Measurements from ENCODE around the gene P2RY11.

P2RY11 gene

DNA sequence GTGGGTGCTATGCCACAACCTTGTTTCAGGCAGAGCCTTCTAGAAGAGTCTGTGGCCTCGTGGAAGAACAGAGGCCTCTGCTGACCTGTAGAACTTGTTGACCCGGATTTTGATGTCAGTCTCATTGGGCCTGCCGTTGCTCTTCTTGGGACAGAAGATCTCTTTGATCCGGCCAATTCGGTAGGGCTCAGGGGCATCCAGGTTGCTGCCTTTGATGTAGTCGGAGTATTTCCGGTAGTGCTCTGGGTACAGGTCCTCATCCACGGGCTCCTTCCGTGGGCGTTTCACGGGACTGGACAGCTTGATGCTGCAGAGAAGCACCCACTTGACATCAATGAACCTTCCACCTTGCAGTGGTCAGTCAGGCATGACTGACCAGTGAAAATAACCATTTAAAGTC is 32.2 kb downstream of the P2RY11 start:
- DNase-seq (ENCODE audit: insufficient read length, low spot score) (no peak), FAIRE-seq (no peak)
- TF ChIP-seq POLR2A (IDR thresholded peaks at IDR 0.05; ENCODE audit: low read depth, low read length) (no peak), POU2F2 (IDR thresholded peaks at IDR 0.05; ENCODE audit: low read depth, low read length) (no peak), SPI1 (IDR thresholded peaks at IDR 0.05; ENCODE audit: low read depth, low read length) (no peak), PAX5 (IDR thresholded peaks at IDR 0.05; ENCODE audit: insufficient read depth, low read length, severe bottlenecking) (no peak), TAF1 (IDR thresholded peaks at IDR 0.05; ENCODE audit: low read depth, low read length) (no peak), POLR2AphosphoS5 (IDR thresholded peaks at IDR 0.05; ENCODE audit: low read depth, low read length) (no peak)

DNA sequence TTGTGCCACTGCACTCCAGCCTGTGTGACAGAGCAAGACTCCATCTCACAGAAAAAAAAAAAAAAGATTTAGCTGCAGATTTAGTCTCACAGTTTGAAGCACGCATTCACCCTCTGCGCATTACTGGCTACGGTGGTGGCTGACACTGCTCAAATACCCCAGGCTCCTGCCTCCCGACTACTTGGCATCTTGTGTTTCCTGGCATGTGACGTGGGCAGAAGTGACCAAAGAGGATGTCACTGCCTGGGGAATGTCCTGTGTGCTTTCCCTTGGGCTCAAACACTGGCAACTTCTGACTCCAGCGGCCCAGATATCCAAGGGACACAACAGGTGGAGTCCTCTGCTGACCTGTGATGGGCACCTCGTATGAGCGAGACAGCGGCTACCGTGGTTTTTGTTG is 32.9 kb downstream of the P2RY11 start:
- FAIRE-seq = no peak
- TF ChIP-seq TAF1 (IDR thresholded peaks at IDR 0.05; ENCODE audit: low read depth, low read length) = no peak
- no peak for TF ChIP-seq POLR2A (IDR thresholded peaks at IDR 0.05; ENCODE audit: low read depth, low read length)
- no peak for TF ChIP-seq SPI1 (IDR thresholded peaks at IDR 0.05; ENCODE audit: low read depth, low read length)
- TF ChIP-seq PAX5 (IDR thresholded peaks at IDR 0.05; ENCODE audit: insufficient read depth, low read length, severe bottlenecking) = no peak
- no peak for TF ChIP-seq POU2F2 (IDR thresholded peaks at IDR 0.05; ENCODE audit: low read depth, low read length)
- TF ChIP-seq POLR2AphosphoS5 (IDR thresholded peaks at IDR 0.05; ENCODE audit: low read depth, low read length) = no peak
- DNase-seq (ENCODE audit: insufficient read length, low spot score) = no peak

DNA sequence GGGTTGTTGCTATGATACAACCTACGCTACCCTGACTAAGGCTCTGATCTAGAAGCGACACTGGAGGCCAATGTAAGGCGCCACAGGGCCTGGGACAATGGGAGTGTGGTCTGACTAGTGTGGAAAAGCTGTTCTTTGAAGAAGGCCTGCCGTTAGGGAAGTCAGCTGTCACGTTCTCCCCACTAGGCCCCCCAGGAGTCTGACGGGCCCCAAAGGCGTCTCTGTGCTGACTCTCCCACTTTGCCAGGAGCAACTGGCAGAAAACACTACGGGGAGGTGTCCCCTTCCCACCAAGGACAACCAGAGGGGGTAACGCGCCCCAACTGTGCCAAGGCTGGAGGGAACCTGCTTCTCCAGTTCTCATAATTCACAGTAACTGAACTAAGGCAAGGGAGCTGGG is 33.5 kb downstream of the P2RY11 start:
- DNase-seq (ENCODE audit: insufficient read length, low spot score) (no peak), FAIRE-seq (no peak)
- TF ChIP-seq POLR2AphosphoS5 (IDR thresholded peaks at IDR 0.05; ENCODE audit: low read depth, low read length) (no peak), POLR2A (IDR thresholded peaks at IDR 0.05; ENCODE audit: low read depth, low read length) (no peak), TAF1 (IDR thresholded peaks at IDR 0.05; ENCODE audit: low read depth, low read length) (no peak), PAX5 (IDR thresholded peaks at IDR 0.05; ENCODE audit: insufficient read depth, low read length, severe bottlenecking) (no peak), SPI1 (IDR thresholded peaks at IDR 0.05; ENCODE audit: low read depth, low read length) (no peak), POU2F2 (IDR thresholded peaks at IDR 0.05; ENCODE audit: low read depth, low read length) (no peak)

GRCh38 chr19:10146142-10146541 is 34.6 kb downstream of the P2RY11 start:
- TF ChIP-seq TAF1 (IDR thresholded peaks at IDR 0.05; ENCODE audit: low read depth, low read length) (no peak), POLR2AphosphoS5 (IDR thresholded peaks at IDR 0.05; ENCODE audit: low read depth, low read length) (no peak), PAX5 (IDR thresholded peaks at IDR 0.05; ENCODE audit: insufficient read depth, low read length, severe bottlenecking) (no peak), POLR2A (IDR thresholded peaks at IDR 0.05; ENCODE audit: low read depth, low read length) (no peak), SPI1 (IDR thresholded peaks at IDR 0.05; ENCODE audit: low read depth, low read length) (no peak), POU2F2 (IDR thresholded peaks at IDR 0.05; ENCODE audit: low read depth, low read length) (no peak)
- FAIRE-seq (no peak), DNase-seq (ENCODE audit: insufficient read length, low spot score) (no peak)

- TF ChIP-seq TAF1 (IDR thresholded peaks at IDR 0.05; ENCODE audit: low read depth, low read length) = no peak
- TF ChIP-seq PAX5 (IDR thresholded peaks at IDR 0.05; ENCODE audit: insufficient read depth, low read length, severe bottlenecking) = no peak
- no peak for TF ChIP-seq POLR2A (IDR thresholded peaks at IDR 0.05; ENCODE audit: low read depth, low read length)
- no peak for TF ChIP-seq SPI1 (IDR thresholded peaks at IDR 0.05; ENCODE audit: low read depth, low read length)
- no peak for TF ChIP-seq POLR2AphosphoS5 (IDR thresholded peaks at IDR 0.05; ENCODE audit: low read depth, low read length)
- FAIRE-seq (no peak), DNase-seq (ENCODE audit: insufficient read length, low spot score) (no peak)
These were observed 37.9 kb downstream of the P2RY11 start for GRCh38 chr19:10149427-10149826.

DNA sequence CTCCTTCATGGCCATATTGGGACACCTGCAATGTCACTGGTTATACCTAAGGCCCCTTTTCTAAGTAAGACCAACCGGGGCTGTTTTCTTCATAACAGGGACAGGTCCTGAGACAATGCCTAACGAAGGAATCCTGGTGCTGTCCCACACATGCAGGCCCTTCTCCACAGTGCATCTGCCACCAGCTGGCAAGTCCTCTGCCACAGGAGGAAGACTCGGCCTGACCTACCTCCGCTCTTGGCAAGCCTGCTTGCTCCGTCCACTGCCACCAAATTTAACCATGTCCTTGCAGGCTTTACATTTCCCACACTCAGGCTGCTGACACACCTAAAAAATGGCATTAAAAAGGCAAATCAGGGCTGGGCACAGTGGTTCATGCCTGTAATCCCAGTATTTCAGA is 40.0 kb downstream of the P2RY11 start:
- FAIRE-seq = no peak
- no peak for TF ChIP-seq SPI1 (IDR thresholded peaks at IDR 0.05; ENCODE audit: low read depth, low read length)
- TF ChIP-seq POLR2A (IDR thresholded peaks at IDR 0.05; ENCODE audit: low read depth, low read length) = no peak
- no peak for TF ChIP-seq POLR2AphosphoS5 (IDR thresholded peaks at IDR 0.05; ENCODE audit: low read depth, low read length)
- no peak for TF ChIP-seq POU2F2 (IDR thresholded peaks at IDR 0.05; ENCODE audit: low read depth, low read length)
- no peak for TF ChIP-seq TAF1 (IDR thresholded peaks at IDR 0.05; ENCODE audit: low read depth, low read length)
- no peak for TF ChIP-seq PAX5 (IDR thresholded peaks at IDR 0.05; ENCODE audit: insufficient read depth, low read length, severe bottlenecking)
- DNase-seq (ENCODE audit: insufficient read length, low spot score) = no peak

GRCh38 chr19:10152100-10152499 is 40.6 kb downstream of the P2RY11 start:
- no peak for TF ChIP-seq SPI1 (IDR thresholded peaks at IDR 0.05; ENCODE audit: low read depth, low read length)
- no peak for TF ChIP-seq POLR2AphosphoS5 (IDR thresholded peaks at IDR 0.05; ENCODE audit: low read depth, low read length)
- TF ChIP-seq TAF1 (IDR thresholded peaks at IDR 0.05; ENCODE audit: low read depth, low read length) = no peak
- TF ChIP-seq POU2F2 (IDR thresholded peaks at IDR 0.05; ENCODE audit: low read depth, low read length) = no peak
- TF ChIP-seq PAX5 (IDR thresholded peaks at IDR 0.05; ENCODE audit: insufficient read depth, low read length, severe bottlenecking) = no peak
- no peak for TF ChIP-seq POLR2A (IDR thresholded peaks at IDR 0.05; ENCODE audit: low read depth, low read length)
- FAIRE-seq (no peak), DNase-seq (ENCODE audit: insufficient read length, low spot score) (no peak)

DNA sequence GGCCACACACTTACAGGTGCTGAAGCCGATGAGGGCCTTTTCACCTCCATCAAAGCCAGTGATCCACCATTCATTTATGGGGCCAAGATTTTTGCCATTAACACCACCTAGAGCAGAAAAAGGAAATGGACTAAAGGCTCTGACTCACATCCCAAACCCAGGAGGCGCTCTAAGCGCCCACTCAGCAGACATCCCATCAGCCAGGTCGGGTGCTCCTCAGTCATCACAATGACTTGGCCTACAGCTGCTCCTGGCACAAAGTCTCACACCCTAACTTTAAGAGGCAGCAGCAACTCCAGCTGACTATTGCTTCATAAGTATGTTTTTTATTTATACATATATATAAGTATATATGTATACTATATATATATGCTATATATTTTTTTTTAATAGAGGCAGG is 44.3 kb downstream of the P2RY11 start:
- TF ChIP-seq SPI1 (IDR thresholded peaks at IDR 0.05; ENCODE audit: low read depth, low read length) (no peak), TAF1 (IDR thresholded peaks at IDR 0.05; ENCODE audit: low read depth, low read length) (no peak), PAX5 (IDR thresholded peaks at IDR 0.05; ENCODE audit: insufficient read depth, low read length, severe bottlenecking) (no peak), POLR2A (IDR thresholded peaks at IDR 0.05; ENCODE audit: low read depth, low read length) (no peak), POLR2AphosphoS5 (IDR thresholded peaks at IDR 0.05; ENCODE audit: low read depth, low read length) (no peak), POU2F2 (IDR thresholded peaks at IDR 0.05; ENCODE audit: low read depth, low read length) (no peak)
- FAIRE-seq = no peak
- no peak for DNase-seq (ENCODE audit: insufficient read length, low spot score)

GRCh38 chr19:10158071-10158470 is 46.6 kb downstream of the P2RY11 start:
- DNase-seq (ENCODE audit: insufficient read length, low spot score) (no peak), FAIRE-seq (no peak)
- no peak for TF ChIP-seq SPI1 (IDR thresholded peaks at IDR 0.05; ENCODE audit: low read depth, low read length)
- no peak for TF ChIP-seq POU2F2 (IDR thresholded peaks at IDR 0.05; ENCODE audit: low read depth, low read length)
- no peak for TF ChIP-seq TAF1 (IDR thresholded peaks at IDR 0.05; ENCODE audit: low read depth, low read length)
- TF ChIP-seq POLR2AphosphoS5 (IDR thresholded peaks at IDR 0.05; ENCODE audit: low read depth, low read length) = no peak; the same call in 1 of the 2 replicates
- TF ChIP-seq POLR2A (IDR thresholded peaks at IDR 0.05; ENCODE audit: low read depth, low read length) = no peak
- TF ChIP-seq PAX5 (IDR thresholded peaks at IDR 0.05; ENCODE audit: insufficient read depth, low read length, severe bottlenecking) = no peak

DNA sequence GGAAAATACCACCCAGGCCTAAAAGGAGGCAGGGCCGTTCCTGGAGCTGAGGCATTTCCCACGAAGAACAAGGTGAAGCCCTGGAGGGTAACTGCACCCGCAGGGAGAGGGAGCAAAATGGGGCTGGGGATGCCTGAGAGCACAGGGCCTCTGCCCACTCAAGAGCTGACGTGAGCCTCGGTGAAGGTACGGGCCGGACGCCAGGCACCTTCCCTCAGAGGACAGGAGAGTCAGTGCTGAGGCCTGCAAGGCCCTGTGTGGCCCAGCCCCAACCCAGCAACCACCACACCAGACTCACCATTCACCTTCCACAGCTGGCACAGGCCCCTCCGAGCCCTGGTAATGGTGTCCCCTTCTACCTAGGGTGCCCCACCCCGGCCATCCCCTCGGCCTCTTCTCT is 47.0 kb downstream of the P2RY11 start:
- DNase-seq (ENCODE audit: insufficient read length, low spot score) = no peak
- FAIRE-seq = no peak
- TF ChIP-seq SPI1 (IDR thresholded peaks at IDR 0.05; ENCODE audit: low read depth, low read length) = no peak
- 0 out of 2 replicates have a peak, but pooled peaks have one; percentile 30 for TF ChIP-seq POLR2AphosphoS5 (IDR thresholded peaks at IDR 0.05; ENCODE audit: low read depth, low read length)

Measured in GM12891 (cell line).